A549 (cell line): ENCODE results near the gene TTN. TPM values are rescaled to one million over a fixed set of nuclear protein-coding genes. Genes with fewer than 3 reads are reported as not detected.

Source experiments
- ATAC-seq, 2 experiments: fragments of 200-7000 bp in 1 of 2; fragments of >200 bp in 1 of 2; cut with Nextera tagmentation in 1 of 2; cut with Tn5 transposase in 1 of 2; 3 replicates each; pipeline versions ENCODE4 v1.8.0 to v1.9.1; 2018 to 2020; ENCODE audit warnings: mild to moderate bottlenecking in 1 of 2, moderate library complexity in 1 of 2
- CTCF ChIA-PET: fragments of 300-600 bp; sonication (Branson Sonifier 250); formaldehyde crosslinking; extraction: SDS; loops from one replicate; lab custom pipeline; 2021; ENCODE audit warnings: antibody characterized with exemption, inconsistent platforms; lab: Yijun Ruan, JAX
- POLR2A ChIA-PET: fragments of 350-600 bp; formaldehyde crosslinking; extraction: SDS; loops from one replicate; lab custom pipeline; 2021; ENCODE audit warnings: antibody characterized with exemption, inconsistent platforms; lab: Yijun Ruan, JAX
- DNase-seq, 2 experiments: peaks; one replicate each; pipeline versions ENCODE4 v3.0.0 to v3.0.0-alpha.2; 2011 to 2016; ENCODE audit warnings: low read depth in 1 of 2, low spot score in 1 of 2
- FAIRE-seq: peaks from 2 replicates; lab custom pipeline; 2011; peaks lifted over from hg19 to GRCh38; lab: Jason Lieb, UNC
- H3K27ac ChIP-seq, 2 experiments: fragments of >200 bp; sonication (Bioruptor Twin); formaldehyde crosslinking; 3 replicates each; pipeline ENCODE4 v1.5.1; 2016 to 2017
- H3K4me1 ChIP-seq: fragments of >200 bp; sonication (Bioruptor Twin); formaldehyde crosslinking; 3 replicates; pipeline ENCODE4 v1.6.1; 2016
- H3K4me2 ChIP-seq: fragments of >200 bp; sonication (Bioruptor Twin); formaldehyde crosslinking; 3 replicates; pipeline ENCODE4 v1.6.1; 2016
- H3K4me3 ChIP-seq: fragments of >200 bp; sonication (Bioruptor Twin); formaldehyde crosslinking; 3 replicates; pipeline ENCODE4 v1.5.1; 2016
- H3K9me3 ChIP-seq: fragments of >200 bp; sonication (Bioruptor Twin); formaldehyde crosslinking; 3 replicates; pipeline ENCODE4 v1.6.1; 2016
- BHLHE40 ChIP-seq: IDR thresholded peaks from 2 replicates; pipeline ENCODE4 v1.6.1; 2012; ENCODE audit warnings: low read depth, low read length, inconsistent platforms
- CHD2 ChIP-seq: fragments of 150-350 bp; IDR thresholded peaks from 2 replicates; pipeline ENCODE4 v1.6.1; 2014; ENCODE audit warnings: low read length; ENCODE audit not compliant: partially characterized antibody
- ESRRA ChIP-seq: fragments of 150-350 bp; IDR thresholded peaks from 2 replicates; pipeline ENCODE4 v1.6.1; 2014; ENCODE audit warnings: mild to moderate bottlenecking, low read length, borderline replicate concordance
- FOSB ChIP-seq: fragments of 250-450 bp; sonication (Bioruptor Pico); IDR thresholded peaks from 2 replicates; pipeline ENCODE4 v1.5.0; 2020; ENCODE audit warnings: mild to moderate bottlenecking, moderate library complexity
- FOSL2 ChIP-seq, 2 experiments: fragments of 450-650 bp in 1 of 2; fragments of >200 bp in 1 of 2; sonication (Bioruptor Twin) in 1 of 2; formaldehyde crosslinking; IDR thresholded peaks; 2 replicates each; pipeline versions ENCODE4 v1.5.0 to v1.6.1; 2016 to 2020; ENCODE audit warnings: mild to moderate bottlenecking in 1 of 2, moderate library complexity in 1 of 2
- GATA3 ChIP-seq: IDR thresholded peaks from 2 replicates; pipeline ENCODE4 v1.6.1; 2012; ENCODE audit warnings: borderline replicate concordance
- HEYL ChIP-seq: fragments of 250-450 bp; sonication (Bioruptor Pico); IDR thresholded peaks from 2 replicates; pipeline ENCODE4 v1.8.0; 2021; ENCODE audit warnings: mild to moderate bottlenecking, moderate library complexity
- HOXB13 ChIP-seq: fragments of 250-450 bp; sonication (Bioruptor Pico); IDR thresholded peaks from 2 replicates; pipeline ENCODE4 v1.5.0; 2020; ENCODE audit warnings: low read depth, mild to moderate bottlenecking, moderate library complexity
- MYC ChIP-seq: IDR thresholded peaks from 2 replicates; pipeline ENCODE4 v1.6.1; 2012; ENCODE audit warnings: mild to moderate bottlenecking, inconsistent platforms, low read length, improper control_type of control experiment, borderline replicate concordance
- NPAS2 ChIP-seq: fragments of 250-450 bp; sonication (Bioruptor Pico); IDR thresholded peaks from 2 replicates; pipeline ENCODE4 v1.8.0; 2022; ENCODE audit warnings: mild to moderate bottlenecking, moderate library complexity, borderline replicate concordance
- NR3C1 ChIP-seq: fragments of >200 bp; sonication (Bioruptor Twin); formaldehyde crosslinking; IDR thresholded peaks from 3 replicates; pipeline ENCODE4 v1.6.1; 2017
- POLR2AphosphoS2 ChIP-seq: conservative IDR thresholded peaks from 2 replicates; pipeline ENCODE4 v1.6.1; 2012; ENCODE audit warnings: low read length, improper control_type of control experiment, inconsistent platforms
- RARB ChIP-seq: fragments of 250-450 bp; sonication (Bioruptor Pico); IDR thresholded peaks from 2 replicates; pipeline ENCODE4 v1.8.0; 2021; ENCODE audit warnings: mild to moderate bottlenecking, moderate library complexity
- RFX5 ChIP-seq: fragments of 450-650 bp; IDR thresholded peaks from 2 replicates; pipeline ENCODE4 v1.7.1; 2014; ENCODE audit warnings: antibody characterized with exemption, mild to moderate bottlenecking, moderate library complexity
- SMC3 ChIP-seq: fragments of >200 bp; sonication (Bioruptor Twin); formaldehyde crosslinking; IDR thresholded peaks from 3 replicates; pipeline ENCODE4 v1.6.1; 2018; ENCODE audit warnings: inconsistent platforms
- TFCP2L1 ChIP-seq: fragments of 250-450 bp; sonication (Bioruptor Pico); IDR thresholded peaks from 2 replicates; pipeline ENCODE4 v1.5.0; 2021; ENCODE audit warnings: mild to moderate bottlenecking
- ZFP36 ChIP-seq: fragments of 450-650 bp; IDR thresholded peaks from 2 replicates; pipeline ENCODE4 v1.6.1; 2014; ENCODE audit warnings: borderline replicate concordance; ENCODE audit not compliant: partially characterized antibody
- WGBS: methylation state at CpG from one replicate; pipeline ENCODE4 v1.1.6; 2017; ENCODE audit errors: missing lambda C conversion rate; 5-methylcytosine and 5-hydroxymethylcytosine counted together
- polyA plus RNA-seq, 4 experiments: library from polyadenylated mRNA; depleted of rRNA in 3 of 4; stranded (reverse); fragments of >200 nt; fragmentation: RNase III in 1 of 4; extraction: RNeasy Plus Mini Kit Qiagen cat#74134 plus additional on column Dnase treatment in 1 of 4; gene quantifications; 2 replicates in 3 of 4; 3 replicates in 1 of 4; pipeline ENCODE4 v1.2.3, GENCODE V29; 2011 to 2017
- TF ChIP-seq, protein P1 (sequence below): IDR thresholded peaks from 2 replicates; pipeline ENCODE4 v1.6.1; 2012
- TF ChIP-seq, protein P2 (sequence below): fragments of >200 bp; sonication (Bioruptor Twin); formaldehyde crosslinking; IDR thresholded peaks from 2 replicates; pipeline ENCODE4 v1.6.1; 2016
- TF ChIP-seq, protein P3 (sequence below): fragments of 250-450 bp; sonication (Bioruptor Pico); IDR thresholded peaks from 2 replicates; pipeline ENCODE4 v1.5.0; 2021; ENCODE audit warnings: mild to moderate bottlenecking, moderate library complexity, borderline replicate concordance
- TF ChIP-seq, protein P4 (sequence below): fragments of 250-450 bp; sonication (Bioruptor Pico); IDR thresholded peaks from 2 replicates; pipeline ENCODE4 v1.5.0; 2020; ENCODE audit warnings: low read depth, mild to moderate bottlenecking, moderate library complexity

The TTN gene
- polyA plus RNA-seq, 2 of the 4 experiments (the other 2 are of a cell fraction) = under 0.01 TPM; not detected in 1

DNA sequence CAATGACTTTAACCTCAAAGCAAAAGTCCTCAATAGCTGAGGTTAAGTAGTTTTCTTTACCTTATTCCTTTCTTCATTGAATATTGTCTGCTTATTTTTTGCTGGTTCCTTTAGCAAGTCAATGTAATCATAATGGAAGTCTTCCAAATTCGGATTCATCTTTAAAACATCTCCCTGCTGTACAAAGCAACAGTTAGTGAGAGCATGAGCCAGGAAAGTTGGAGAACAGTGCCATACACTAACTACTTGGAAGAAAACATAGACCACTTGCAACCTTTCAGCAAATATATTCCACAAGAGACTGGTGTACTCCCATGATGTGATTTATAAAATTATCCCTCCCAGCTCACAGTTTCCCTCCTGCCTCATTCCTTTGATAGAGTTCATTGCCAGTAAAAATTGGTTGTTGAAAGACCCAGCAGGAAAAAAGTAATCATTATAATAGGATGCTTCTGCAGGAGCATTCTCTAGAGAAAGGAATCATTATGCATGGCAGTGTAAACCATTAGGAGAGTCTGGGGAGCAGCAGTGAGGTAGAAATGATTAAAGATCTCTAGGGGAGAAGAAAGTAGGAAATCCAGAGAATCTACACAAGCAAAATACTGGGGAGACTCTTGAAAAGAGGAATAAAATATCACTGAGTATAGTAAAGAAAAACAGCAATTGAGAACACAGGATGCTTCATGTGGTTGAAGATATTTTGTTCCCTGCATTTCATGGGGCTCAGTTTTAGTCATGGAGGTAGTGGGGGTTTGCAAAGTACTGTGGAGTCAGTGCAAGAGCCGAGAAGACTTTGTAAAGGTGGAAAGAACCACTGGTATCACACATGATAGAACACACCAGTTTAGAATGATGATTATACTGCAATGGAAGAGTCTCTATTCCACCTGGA lies 38.6 kb upstream of the TTN start:
- H3K9me3 ChIP-seq = no peaks in the 10 kb centered on the region
- H3K4me1 ChIP-seq = no peaks in the 10 kb centered on the region
- H3K4me2 ChIP-seq = no peak overlapping the region
- H3K4me3 ChIP-seq = no peak overlapping the region
- no peak for DNase-seq
- no peak for ATAC-seq
- TF ChIP-seq, protein P1, sequence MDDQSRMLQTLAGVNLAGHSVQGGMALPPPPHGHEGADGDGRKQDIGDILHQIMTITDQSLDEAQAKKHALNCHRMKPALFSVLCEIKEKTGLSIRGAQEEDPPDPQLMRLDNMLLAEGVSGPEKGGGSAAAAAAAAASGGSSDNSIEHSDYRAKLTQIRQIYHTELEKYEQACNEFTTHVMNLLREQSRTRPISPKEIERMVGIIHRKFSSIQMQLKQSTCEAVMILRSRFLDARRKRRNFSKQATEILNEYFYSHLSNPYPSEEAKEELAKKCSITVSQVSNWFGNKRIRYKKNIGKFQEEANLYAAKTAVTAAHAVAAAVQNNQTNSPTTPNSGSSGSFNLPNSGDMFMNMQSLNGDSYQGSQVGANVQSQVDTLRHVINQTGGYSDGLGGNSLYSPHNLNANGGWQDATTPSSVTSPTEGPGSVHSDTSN = no peak
- TF ChIP-seq ZFP36 (no peak), SMC3 (no peak), FOSB (CRISPR knock-in tag) (no peak), TFCP2L1 (CRISPR knock-in tag) (no peak), HEYL (CRISPR knock-in tag) (no peak), POLR2AphosphoS2 (no peak)
- TF ChIP-seq, protein P2, sequence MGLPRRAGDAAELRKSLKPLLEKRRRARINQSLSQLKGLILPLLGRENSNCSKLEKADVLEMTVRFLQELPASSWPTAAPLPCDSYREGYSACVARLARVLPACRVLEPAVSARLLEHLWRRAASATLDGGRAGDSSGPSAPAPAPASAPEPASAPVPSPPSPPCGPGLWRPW = no peak
- TF ChIP-seq, protein P3, sequence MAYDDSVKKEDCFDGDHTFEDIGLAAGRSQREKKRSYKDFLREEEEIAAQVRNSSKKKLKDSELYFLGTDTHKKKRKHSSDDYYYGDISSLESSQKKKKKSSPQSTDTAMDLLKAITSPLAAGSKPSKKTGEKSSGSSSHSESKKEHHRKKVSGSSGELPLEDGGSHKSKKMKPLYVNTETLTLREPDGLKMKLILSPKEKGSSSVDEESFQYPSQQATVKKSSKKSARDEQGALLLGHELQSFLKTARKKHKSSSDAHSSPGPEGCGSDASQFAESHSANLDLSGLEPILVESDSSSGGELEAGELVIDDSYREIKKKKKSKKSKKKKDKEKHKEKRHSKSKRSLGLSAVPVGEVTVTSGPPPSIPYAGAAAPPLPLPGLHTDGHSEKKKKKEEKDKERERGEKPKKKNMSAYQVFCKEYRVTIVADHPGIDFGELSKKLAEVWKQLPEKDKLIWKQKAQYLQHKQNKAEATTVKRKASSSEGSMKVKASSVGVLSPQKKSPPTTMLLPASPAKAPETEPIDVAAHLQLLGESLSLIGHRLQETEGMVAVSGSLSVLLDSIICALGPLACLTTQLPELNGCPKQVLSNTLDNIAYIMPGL (CRISPR knock-in tag) = no peak
- ChIA-PET POLR2A (no interaction called here), CTCF (no interaction called here)
- FAIRE-seq = no peak
- H3K27ac ChIP-seq = no peak overlapping the region
- WGBS = 0% methylated on average over 2 of the region's 2 CpGs

DNA sequence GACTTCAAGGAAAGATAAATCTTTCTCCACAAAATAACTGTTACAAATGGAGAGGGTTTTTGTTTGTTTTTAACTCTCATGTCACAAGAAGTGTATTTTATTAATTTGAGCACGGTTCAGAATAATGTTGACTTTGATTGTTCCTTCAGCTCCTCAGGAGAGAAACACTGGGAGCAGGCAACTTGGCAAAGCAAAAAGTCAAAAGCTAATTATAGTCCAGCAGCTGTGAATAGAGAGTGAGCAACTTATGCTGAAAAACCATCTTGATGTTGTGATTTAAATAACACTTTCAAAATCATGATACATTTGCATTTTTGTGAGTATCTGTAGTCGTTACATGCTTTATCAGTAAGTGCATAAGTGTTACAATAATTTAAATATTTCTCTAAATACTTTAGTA lies 37.5 kb upstream of the TTN start:
- Histone ChIP-seq H3K9me3 (no peaks in the 10 kb centered on the region), H3K4me3 (no peak overlapping the region), H3K4me1 (no peaks in the 10 kb centered on the region), H3K4me2 (no peak overlapping the region), H3K27ac (no peak overlapping the region)
- ATAC-seq (no peak), DNase-seq (no peak), FAIRE-seq (no peak)
- CTCF ChIA-PET = interaction anchor here (0.6 kb wide), 1 partner anchor 40 kb away, joined by 3 read pairs; no protein-coding TSS in a partner anchor
- TF ChIP-seq NPAS2 (CRISPR knock-in tag) (no peak), FOSL2 (IDR thresholded peaks at IDR 0.05) (no peak), FOSL2 (CRISPR knock-in tag; IDR thresholded peaks at IDR 0.05) (no peak), BHLHE40 (no peak), HEYL (CRISPR knock-in tag) (no peak), NR3C1 (no peak), HOXB13 (CRISPR knock-in tag) (no peak), SMC3 (no peak), CHD2 (no peak), FOSB (CRISPR knock-in tag) (no peak), TFCP2L1 (CRISPR knock-in tag) (no peak), RARB (no peak), MYC (no peak), ESRRA (no peak), POLR2AphosphoS2 (no peak), GATA3 (no peak), RFX5 (no peak)
- TF ChIP-seq, protein P4, sequence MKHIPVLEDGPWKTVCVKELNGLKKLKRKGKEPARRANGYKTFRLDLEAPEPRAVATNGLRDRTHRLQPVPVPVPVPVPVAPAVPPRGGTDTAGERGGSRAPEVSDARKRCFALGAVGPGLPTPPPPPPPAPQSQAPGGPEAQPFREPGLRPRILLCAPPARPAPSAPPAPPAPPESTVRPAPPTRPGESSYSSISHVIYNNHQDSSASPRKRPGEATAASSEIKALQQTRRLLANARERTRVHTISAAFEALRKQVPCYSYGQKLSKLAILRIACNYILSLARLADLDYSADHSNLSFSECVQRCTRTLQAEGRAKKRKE = no peak
- 5% methylated on average over 2 of the region's 2 CpGs for WGBS
- POLR2A ChIA-PET = no interaction called here
